Endothelial cell of hepatic sinusoid (primary cell): ENCODE data around the gene GMCL1.

Source experiments
- in situ Hi-C: cut with HindIII; loops from 2 replicates; pipeline ENCODE4 v1.10.0; 2017; ENCODE audit warnings: low sequenced_read_pairs

GMCL1 gene

GRCh38 chr2:69918401-69918800 is 88.9 kb downstream of the GMCL1 start:
- in situ Hi-C loops: loop anchor here (5.0 kb wide), 1 partner anchor 59 kb away; no protein-coding TSS in a partner anchor

- in situ Hi-C loops: no loop called here
Observed at GRCh38 chr2:69923116-69923515, 93.7 kb downstream of the GMCL1 start.

DNA sequence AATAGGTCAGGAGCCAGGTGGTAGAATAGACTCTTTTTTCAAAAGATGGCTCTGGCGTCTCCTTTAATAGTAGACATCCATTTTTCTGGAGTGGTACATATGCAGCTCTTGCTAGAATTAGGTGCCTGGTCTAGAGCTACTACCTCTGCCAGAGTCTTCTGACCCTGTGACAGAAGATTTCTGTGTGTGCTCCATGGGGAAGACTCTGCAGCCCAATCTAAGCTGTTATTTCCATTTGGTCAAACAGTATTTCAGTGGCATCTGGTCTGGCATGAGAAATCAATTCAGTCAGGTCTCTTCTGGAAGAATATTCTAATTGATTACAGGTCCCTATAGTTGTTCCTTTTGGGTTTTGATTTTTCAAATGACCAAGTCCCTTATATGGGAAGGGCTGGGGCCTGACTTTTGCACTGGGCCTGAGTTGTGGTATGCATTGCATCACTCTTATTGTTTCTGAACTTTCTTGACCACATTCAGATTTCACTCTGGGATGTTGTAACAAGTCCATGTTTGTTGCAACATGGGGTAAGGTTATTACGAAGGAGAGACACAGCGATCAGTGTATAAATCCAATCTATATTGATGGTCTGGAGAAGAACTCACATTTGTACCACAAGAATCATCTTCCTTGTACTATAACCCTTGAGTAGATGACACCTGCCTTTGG is 97.5 kb downstream of the GMCL1 start:
- in situ Hi-C loops: no loop called here
